SHP77 (cell line): ENCODE measurements around the gene FBXO4.
"Not testable (repeated sequence)": the region's sequence is repeated elsewhere in the genome, so short reads cannot be mapped to it uniquely, and the experiment has no call there.

Source experiments
- DNase-seq, 2 experiments: peaks; one replicate each; lab custom pipeline; 2025; lab: John Stamatoyannopoulos, UW

Gene FBXO4

GRCh38 chr5:41980870-41981269 lies 55.8 kb downstream of the FBXO4 start:
- no peak for DNase-seq

GRCh38 chr5:41982858-41983257 lies 57.8 kb downstream of the FBXO4 start:
- not testable (repeated sequence) for DNase-seq

- no peak for DNase-seq
Measured at GRCh38 chr5:41983284-41983683, 58.2 kb downstream of the FBXO4 start.

- no peak for DNase-seq
Measured at GRCh38 chr5:41985945-41986695, 61.0 kb downstream of the FBXO4 start.
